H1 (cell line): ENCODE measurements around the gene ADCY7. TPM values are rescaled to one million over a fixed set of nuclear protein-coding genes. Genes with fewer than 3 reads are reported as not detected.
A peak's percentile ranks its signal among the peaks of the same experiment; 100 is the strongest.

Experiments used
- CTCF ChIA-PET: fragments of 300-600 bp; sonication (Branson Sonifier 250); formaldehyde crosslinking; loops from one replicate; lab custom pipeline; 2021; ENCODE audit not compliant: partially characterized antibody; lab: Charles Lee
- POLR2A ChIA-PET: fragments of 300-600 bp; sonication (Branson Sonifier 250); formaldehyde crosslinking; loops from one replicate; lab custom pipeline; 2021; ENCODE audit warnings: inconsistent platforms; ENCODE audit not compliant: partially characterized antibody; lab: Charles Lee
- DNase-seq, 2 experiments: peaks; one replicate each; pipeline versions ENCODE4 v3.0.0 to v3.0.0-alpha.2; 2010 to 2022; ENCODE audit warnings: low spot score in 2 of 2, low read depth in 1 of 2, mixed read lengths in 1 of 2
- FAIRE-seq: peaks from 2 replicates; lab custom pipeline; 2011; peaks lifted over from hg19 to GRCh38; lab: Jason Lieb, UNC
- H2AFZ ChIP-seq: 2 replicates; pipeline ENCODE4 v1.8.1; 2012; ENCODE audit warnings: low read length, inconsistent platforms
- H2AK5ac ChIP-seq: 2 replicates; pipeline ENCODE4 v1.6.1; 2013; ENCODE audit warnings: low read depth, low read length
- H2BK120ac ChIP-seq: replicated peaks from 2 replicates; pipeline ENCODE3; 2013; ENCODE audit warnings: low read depth, low read length, inconsistent platforms
- H2BK12ac ChIP-seq: 2 replicates; pipeline ENCODE4 v1.6.1; 2013; ENCODE audit warnings: low read depth, low read length
- H2BK15ac ChIP-seq: 2 replicates; pipeline ENCODE4 v1.6.1; 2013; ENCODE audit warnings: low read length
- H2BK20ac ChIP-seq: 2 replicates; pipeline ENCODE4 v1.6.1; 2013; ENCODE audit warnings: low read length
- H2BK5ac ChIP-seq: 2 replicates; pipeline ENCODE4 v1.6.1; 2013; ENCODE audit warnings: low read depth, low read length
- H3K14ac ChIP-seq: 2 replicates; pipeline ENCODE4 v1.6.1; 2013; ENCODE audit warnings: inconsistent platforms; ENCODE audit not compliant: insufficient read length
- H3K18ac ChIP-seq: 2 replicates; pipeline ENCODE4 v1.6.1; 2013; ENCODE audit warnings: low read length; ENCODE audit errors: extremely low read depth
- H3K23ac ChIP-seq: 2 replicates; pipeline ENCODE4 v1.6.1; 2013; ENCODE audit warnings: inconsistent platforms; ENCODE audit not compliant: insufficient read length
- H3K23me2 ChIP-seq: 2 replicates; pipeline ENCODE4 v1.6.1; 2013; ENCODE audit warnings: low read depth, low read length
- H3K27ac ChIP-seq: 2 replicates; pipeline ENCODE4 v1.6.1; 2011; ENCODE audit warnings: low read depth, low read length, inconsistent platforms
- H3K27me3 ChIP-seq, 4 experiments: replicated peaks in 1 of 4; 1 replicate in 1 of 4; 2 replicates in 3 of 4; pipeline versions ENCODE4 v1.6.1 to v1.8.1; 2011 to 2013; ENCODE audit warnings: low read length in 3 of 4, mild to moderate bottlenecking in 3 of 4, inconsistent platforms in 2 of 4, mixed read lengths in 2 of 4, moderate library complexity in 1 of 4; ENCODE audit not compliant: control insufficient read depth in 3 of 4, insufficient read depth in 3 of 4; ENCODE audit errors: extremely low read depth in 1 of 4
- H3K36me3 ChIP-seq, 4 experiments: 2 replicates each; pipeline versions ENCODE4 v1.6.1 to v1.8.1; 2011 to 2013; ENCODE audit warnings: mild to moderate bottlenecking in 4 of 4, low read length in 3 of 4, moderate library complexity in 2 of 4, control low read depth in 1 of 4, inconsistent platforms in 1 of 4; ENCODE audit not compliant: insufficient read depth in 4 of 4, control insufficient read depth in 2 of 4
- H3K4ac ChIP-seq: replicated peaks from 2 replicates; pipeline ENCODE3; 2013; ENCODE audit warnings: low read length, low read depth, mixed read lengths, inconsistent platforms; ENCODE audit not compliant: insufficient read length
- H3K4me1 ChIP-seq, 4 experiments: replicated peaks in 1 of 4; 1 replicate in 1 of 4; 2 replicates in 3 of 4; pipeline versions ENCODE4 v1.6.1 to v1.8.1; 2011 to 2013; ENCODE audit warnings: low read length in 3 of 4, inconsistent platforms in 2 of 4, mixed read lengths in 1 of 4; ENCODE audit not compliant: insufficient read depth in 4 of 4, control insufficient read depth in 3 of 4
- H3K4me2 ChIP-seq, 2 experiments: 2 replicates each; pipeline versions ENCODE4 v1.6.1 to v1.8.1; 2011 to 2013; ENCODE audit warnings: low read depth in 2 of 2, low read length in 2 of 2, control low read depth in 1 of 2, inconsistent platforms in 1 of 2, mild to moderate bottlenecking in 1 of 2; ENCODE audit not compliant: insufficient read depth in 1 of 2
- H3K4me3 ChIP-seq, 4 experiments: fragments of 200-600, 300-600 bp in 1 of 4; sonication (generic), shearing (Covaris generic), sonication (Bioruptor Twin) in 1 of 4; 2 replicates each; pipeline versions ENCODE4 v1.5.1 to v1.8.1; 2011 to 2016; ENCODE audit warnings: low read length in 4 of 4, low read depth in 3 of 4, control low read depth in 2 of 4, inconsistent platforms in 2 of 4, mild to moderate bottlenecking in 2 of 4, mixed read lengths in 1 of 4, moderate library complexity in 1 of 4; ENCODE audit not compliant: insufficient read depth in 2 of 4; ENCODE audit errors: extremely low read depth in 1 of 4
- H3K56ac ChIP-seq: replicated peaks from 2 replicates; pipeline ENCODE3; 2013; ENCODE audit warnings: low read depth, mild to moderate bottlenecking, mixed read lengths, low read length, inconsistent platforms; ENCODE audit not compliant: insufficient read length
- H3K79me1 ChIP-seq: 2 replicates; pipeline ENCODE4 v1.6.1; 2013; ENCODE audit warnings: low read depth, low read length, control low read depth
- H3K79me2 ChIP-seq, 2 experiments: 2 replicates each; pipeline versions ENCODE4 v1.6.1 to v1.8.1; 2012 to 2013; ENCODE audit warnings: low read length in 2 of 2, mild to moderate bottlenecking in 2 of 2, inconsistent platforms in 1 of 2; ENCODE audit not compliant: insufficient read depth in 2 of 2, control insufficient read depth in 1 of 2
- H3K9ac ChIP-seq, 4 experiments: replicated peaks in 1 of 4; 1 replicate in 1 of 4; 2 replicates in 3 of 4; pipeline versions ENCODE4 v1.6.1 to v1.8.1; 2011 to 2013; ENCODE audit warnings: low read depth in 3 of 4, low read length in 3 of 4, control low read depth in 2 of 4, mild to moderate bottlenecking in 2 of 4, moderate library complexity in 2 of 4, inconsistent platforms in 1 of 4; ENCODE audit errors: extremely low read depth in 1 of 4
- H3K9me3 ChIP-seq, 2 experiments: 2 replicates each; pipeline versions ENCODE4 v1.6.1 to v1.8.1; 2012 to 2013; ENCODE audit warnings: mild to moderate bottlenecking in 2 of 2, moderate library complexity in 2 of 2, control low read depth in 1 of 2, inconsistent platforms in 1 of 2, low read depth in 1 of 2, low read length in 1 of 2, mixed read lengths in 1 of 2; ENCODE audit not compliant: insufficient read depth in 2 of 2
- H4K20me1 ChIP-seq, 2 experiments: replicated peaks in 1 of 2; 2 replicates each; pipeline versions ENCODE3 to v1.8.1; 2011 to 2013; ENCODE audit warnings: inconsistent platforms in 2 of 2, low read length in 2 of 2, mild to moderate bottlenecking in 1 of 2; ENCODE audit not compliant: insufficient read depth in 2 of 2, control insufficient read depth in 1 of 2
- H4K5ac ChIP-seq: 2 replicates; pipeline ENCODE4 v1.6.1; 2013; ENCODE audit warnings: low read length, low read depth, mixed read lengths, inconsistent platforms; ENCODE audit not compliant: insufficient read length
- H4K8ac ChIP-seq: 2 replicates; pipeline ENCODE4 v1.8.0; 2013; ENCODE audit warnings: mild to moderate bottlenecking, moderate library complexity, low read length, inconsistent platforms; ENCODE audit not compliant: insufficient read depth; ENCODE audit errors: extremely low read depth
- H4K91ac ChIP-seq: replicated peaks from 2 replicates; pipeline ENCODE3; 2013; ENCODE audit warnings: low read length, mixed read lengths, inconsistent platforms; ENCODE audit not compliant: insufficient read length
- ATF3 ChIP-seq: IDR thresholded peaks from 2 replicates; pipeline ENCODE4 v1.6.1; 2011; ENCODE audit warnings: low read depth, mild to moderate bottlenecking, low read length; ENCODE audit not compliant: insufficient read depth
- CBX8 ChIP-seq: fragments of 300-800, 300-1000 bp; sonication (generic); IDR thresholded peaks from 2 replicates; pipeline ENCODE4 v1.7.1; 2016; ENCODE audit warnings: low read depth, low read length, borderline replicate concordance
- EP300 ChIP-seq, 2 experiments: IDR thresholded peaks; 1 replicate in 1 of 2; 2 replicates in 1 of 2; pipeline ENCODE4 v1.6.1; 2011 to 2012; ENCODE audit warnings: low read depth in 2 of 2, low read length in 2 of 2, mild to moderate bottlenecking in 2 of 2, borderline replicate concordance in 1 of 2, inconsistent platforms in 1 of 2, moderate library complexity in 1 of 2
- KDM1A ChIP-seq: fragments of 200-600, 300-600 bp; sonication (generic); IDR thresholded peaks from 2 replicates; pipeline ENCODE4 v1.7.1; 2016; ENCODE audit warnings: mild to moderate bottlenecking, low read length, borderline replicate concordance
- RFX5 ChIP-seq: IDR thresholded peaks from 2 replicates; pipeline ENCODE4 v1.6.1; 2011; ENCODE audit warnings: low read depth, low read length, improper control_type of control experiment, borderline replicate concordance
- TEAD4 ChIP-seq: IDR thresholded peaks from 2 replicates; pipeline ENCODE4 v1.6.1; 2012; ENCODE audit warnings: low read depth, low read length, inconsistent platforms, mixed read lengths
- WGBS, 2 experiments: shearing (Covaris generic) in 1 of 2; methylation state at CpG; one replicate each; pipeline versions ENCODE4 v1.1.6 to v1.1.7; 2013 to 2015; ENCODE audit warnings: low lambda C conversion rate in 2 of 2, mixed read lengths in 2 of 2, inconsistent platforms in 1 of 2, low coverage in 1 of 2, missing lambda C conversion rate in 1 of 2; ENCODE audit not compliant: insufficient replicate concordance in 2 of 2, insufficient coverage in 1 of 2, insufficient read length in 1 of 2; ENCODE audit errors: extremely low coverage in 1 of 2, missing lambda C conversion rate in 1 of 2; 5-methylcytosine and 5-hydroxymethylcytosine counted together
- polyA plus RNA-seq, 7 experiments: library from polyadenylated mRNA; depleted of rRNA in 3 of 7; stranded (reverse) in 5 of 7; unstranded in 2 of 7; fragments of >200 nt in 5 of 7; fragments of 200-250 nt in 2 of 7; gene quantifications; 1 replicate in 5 of 7; 2 replicates in 1 of 7; 4 replicates in 1 of 7; pipeline versions ENCODE4 v1.2.1 to v1.2.3, GENCODE V29; 2011 to 2013; ENCODE audit warnings: missing spikeins in 2 of 7, mixed read lengths in 2 of 7
- total RNA-seq: library from RNA; stranded (reverse); fragmentation: NEBNext Ultra II Directional; extraction: Animal tissue kit (Norgen Biotek cat#: 25700); gene quantifications from 2 replicates; pipeline ENCODE4 v1.2.1, GENCODE V29; 2021

The ADCY7 gene
- total and polyA plus RNA-seq, 2 of the 8 experiments (the other 6 are each of a cell fraction or from before 2014, with no cell fraction given), result 2.4 to 5.1 TPM

GRCh38 chr16:50278251-50278650, 11.9 kb downstream of the ADCY7 start:
- Histone ChIP-seq H2BK120ac (no peak overlapping the region), H3K4me3 (no peak overlapping the region), H3K9me3 (no peaks in the 10 kb centered on the region), H2BK5ac (no peak overlapping the region), H3K4me2 (no peak overlapping the region), H2AFZ (no peak overlapping the region), H3K18ac (no peak overlapping the region), H3K23me2 (no peaks in the 10 kb centered on the region), H4K5ac (no peak overlapping the region), H3K79me1 (0 out of 2 replicates have a peak, but pooled peaks cover 3% of the 10 kb centered on the region), H3K23ac (no peak overlapping the region), H3K27ac (no peak overlapping the region), H2BK20ac (peak overlapping the region; percentile 61; the same call in 1 of the 2 replicates), H3K36me3 (no peaks in the 10 kb centered on the region), H3K56ac (no peak overlapping the region), H2BK15ac (no peak overlapping the region), H4K8ac (no peak overlapping the region), H3K79me2 (no peaks in the 10 kb centered on the region), H3K9ac (no peak overlapping the region), H3K4ac (no peak overlapping the region), H3K14ac (no peak overlapping the region), H4K91ac (no peak overlapping the region), H3K4me1 (peaks cover 0 to 7% (median 0%) of the 10 kb centered on the region in 4 experiments; a peak in 1 of 7 replicates), H2BK12ac (no peak overlapping the region), H2AK5ac (no peak overlapping the region), H4K20me1 (peaks cover 0 to 3% of the 10 kb centered on the region in 2 experiments), H3K27me3 (no peaks in the 10 kb centered on the region)
- FAIRE-seq, result no peak
- POLR2A ChIA-PET, result interaction anchor here (0.7 to 1.6 kb wide), 3 partner anchors 7 to 49 kb away, joined by 3 read pairs; no protein-coding TSS in a partner anchor
- CTCF ChIA-PET, result interaction anchor here (0.6 to 1.2 kb wide), 3 partner anchors 76 to 399 kb away, joined by 3 read pairs; no protein-coding TSS in a partner anchor
- TF ChIP-seq TEAD4, result no peak
- no peak for TF ChIP-seq RFX5
- peak; percentile 75 for TF ChIP-seq KDM1A
- no peak for TF ChIP-seq EP300 (IDR thresholded peaks at IDR 0.05; ENCODE audit: borderline replicate concordance in 1 of 2, low read depth in 2 of 2, low read length in 2 of 2)
- no peak for TF ChIP-seq ATF3
- TF ChIP-seq CBX8, result no peak
- no peak for DNase-seq
- WGBS, 2 experiments, result 59% methylated on average over 3 of the region's 3 CpGs; no CpG with 5 or more reads in 1 of the 2 experiments
